ENCODE measurements around the gene CDKN2C.

DNA sequence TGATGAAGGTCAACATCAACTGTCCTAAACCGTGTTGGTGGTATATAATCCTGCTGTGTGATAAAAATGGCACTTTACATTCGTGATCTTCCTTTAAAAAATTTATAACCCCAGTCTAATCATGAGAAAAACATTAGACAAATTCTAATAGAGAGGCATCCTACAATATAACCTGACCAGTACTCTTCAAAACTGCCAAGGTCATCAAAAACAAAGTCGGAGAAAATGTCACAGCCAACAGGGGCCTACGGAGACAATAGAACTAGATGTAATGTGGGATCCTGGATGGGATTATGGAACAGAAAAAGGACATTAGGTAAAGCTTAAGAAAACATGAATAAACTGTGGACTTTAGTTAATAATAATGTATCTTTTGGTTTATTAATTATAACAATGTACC lies 25.0 kb downstream of the CDKN2C start:
- TF ChIP-seq, protein P1, sequence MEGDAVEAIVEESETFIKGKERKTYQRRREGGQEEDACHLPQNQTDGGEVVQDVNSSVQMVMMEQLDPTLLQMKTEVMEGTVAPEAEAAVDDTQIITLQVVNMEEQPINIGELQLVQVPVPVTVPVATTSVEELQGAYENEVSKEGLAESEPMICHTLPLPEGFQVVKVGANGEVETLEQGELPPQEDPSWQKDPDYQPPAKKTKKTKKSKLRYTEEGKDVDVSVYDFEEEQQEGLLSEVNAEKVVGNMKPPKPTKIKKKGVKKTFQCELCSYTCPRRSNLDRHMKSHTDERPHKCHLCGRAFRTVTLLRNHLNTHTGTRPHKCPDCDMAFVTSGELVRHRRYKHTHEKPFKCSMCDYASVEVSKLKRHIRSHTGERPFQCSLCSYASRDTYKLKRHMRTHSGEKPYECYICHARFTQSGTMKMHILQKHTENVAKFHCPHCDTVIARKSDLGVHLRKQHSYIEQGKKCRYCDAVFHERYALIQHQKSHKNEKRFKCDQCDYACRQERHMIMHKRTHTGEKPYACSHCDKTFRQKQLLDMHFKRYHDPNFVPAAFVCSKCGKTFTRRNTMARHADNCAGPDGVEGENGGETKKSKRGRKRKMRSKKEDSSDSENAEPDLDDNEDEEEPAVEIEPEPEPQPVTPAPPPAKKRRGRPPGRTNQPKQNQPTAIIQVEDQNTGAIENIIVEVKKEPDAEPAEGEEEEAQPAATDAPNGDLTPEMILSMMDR (IDR thresholded peaks at IDR 0.05) = no peak
- TF ChIP-seq POLR2AphosphoS5 (IDR thresholded peaks at IDR 0.05; ENCODE audit: insufficient read depth in 1 of 2, low read depth in 1 of 2) = no peak

Data from vagina (tissue), 2 donors.